ENCODE data around the gene NCS1. TPM values are rescaled to one million over a fixed set of nuclear protein-coding genes. Genes with fewer than 3 reads are reported as not detected.

Gene NCS1
- total RNA-seq, 1 experiment from 2014 or later = 68.7 TPM

- no peak for DNase-seq (ENCODE audit: low read depth, low spot score)
- Histone ChIP-seq H3K9ac (ENCODE audit: low read length) (no peak overlapping the region), H3K4me3 (replicated peaks in 1 of 2; ENCODE audit: low read depth in 1 of 2, low read length in 2 of 2) (no peak overlapping the region), H3K4me1 (ENCODE audit: control insufficient read depth in 1 of 2, insufficient read depth in 2 of 2, low read length in 2 of 2) (peaks cover 19 to 50% of the 10 kb centered on the region in 2 experiments), H3K36me3 (ENCODE audit: control insufficient read depth in 1 of 2, insufficient read depth in 2 of 2, low read length in 2 of 2) (no peaks in the 10 kb centered on the region), H3K9me2 (ENCODE audit: insufficient read depth) (no peaks in the 10 kb centered on the region), H3K27me3 (ENCODE audit: insufficient read depth, low read length) (no peaks in the 10 kb centered on the region), H3K27ac (ENCODE audit: low read depth, low read length) (peak overlapping the region; percentile 50; the same call in 1 of the 2 replicates), H3K9me3 (ENCODE audit: control insufficient read depth in 1 of 2, insufficient read depth in 1 of 2, low read depth in 1 of 2, low read length in 2 of 2) (no peaks in the 10 kb centered on the region), H2AFZ (ENCODE audit: low read depth, low read length, poor library complexity, severe bottlenecking) (no peak overlapping the region), H3K79me2 (ENCODE audit: insufficient read depth, low read length) (peaks cover 96% of the 10 kb centered on the region), H4K20me1 (ENCODE audit: insufficient read depth) (peaks cover 3% of the 10 kb centered on the region; the same call in 1 of the 2 replicates), H3K4me2 (ENCODE audit: low read length) (peak overlapping the region; percentile 62)
- no peak for ATAC-seq
- ChIA-PET POLR2A (no interaction called here), CTCF (no interaction called here), RAD21 (ENCODE audit: low non-redundant PET in 1 of 2, low total read pairs in 2 of 2, uncharacterized antibody in 2 of 2, unreplicated experiment in 2 of 2) (no interaction called here)
- no TSS peak for BruUV-seq (replicated peaks)
- 0 out of 6 replicates have a peak, but pooled peaks of 1 of the 3 experiments have one; percentile 7 for TF ChIP-seq CTCF (IDR thresholded peaks at IDR 0.05 in 2 of 3, conservative IDR thresholded peaks at IDR 0.05 in 1 of 3; ENCODE audit: borderline replicate concordance in 1 of 3, insufficient read depth in 1 of 3, low read depth in 2 of 3, low read length in 2 of 3)
- TF ChIP-seq RAD21 (IDR thresholded peaks at IDR 0.05; ENCODE audit: low read depth) = no peak
- intact Hi-C loops (cut with micrococcal nuclease) = no loop called here
These were observed 10.2 kb downstream of the NCS1 start for GRCh38 chr9:130182381-130182909.

GRCh38 chr9:130183133-130183762 is 11.0 kb downstream of the NCS1 start:
- H3K36me3 ChIP-seq (ENCODE audit: control insufficient read depth in 1 of 2, insufficient read depth in 2 of 2, low read length in 2 of 2) = no peaks in the 10 kb centered on the region
- peaks cover 5% of the 10 kb centered on the region; the same call in 1 of the 2 replicates for H4K20me1 ChIP-seq (ENCODE audit: insufficient read depth)
- DNase-seq (ENCODE audit: low read depth, low spot score) (no peak), ATAC-seq (no peak)
- H3K27me3 ChIP-seq (ENCODE audit: insufficient read depth, low read length) = no peaks in the 10 kb centered on the region
- no peak overlapping the region for H3K4me3 ChIP-seq (replicated peaks in 1 of 2; ENCODE audit: low read depth in 1 of 2, low read length in 2 of 2)
- peak overlapping the region; percentile 45; the same call in 1 of the 2 replicates for H3K9ac ChIP-seq (ENCODE audit: low read length)
- peak overlapping the region; percentile 50 for H3K27ac ChIP-seq (ENCODE audit: low read depth, low read length)
- ChIA-PET RAD21 (ENCODE audit: low non-redundant PET in 1 of 2, low total read pairs in 2 of 2, uncharacterized antibody in 2 of 2, unreplicated experiment in 2 of 2) (no interaction called here), CTCF (no interaction called here), POLR2A (no interaction called here)
- H3K9me2 ChIP-seq (ENCODE audit: insufficient read depth) = no peaks in the 10 kb centered on the region
- H3K9me3 ChIP-seq (ENCODE audit: control insufficient read depth in 1 of 2, insufficient read depth in 1 of 2, low read depth in 1 of 2, low read length in 2 of 2) = no peaks in the 10 kb centered on the region
- BruUV-seq (replicated peaks) = no TSS peak
- intact Hi-C loops (cut with micrococcal nuclease) = no loop called here
- peaks cover 24 to 55% of the 10 kb centered on the region in 2 experiments for H3K4me1 ChIP-seq (ENCODE audit: control insufficient read depth in 1 of 2, insufficient read depth in 2 of 2, low read length in 2 of 2)
- peak overlapping the region; percentile 62 for H3K4me2 ChIP-seq (ENCODE audit: low read length)
- H2AFZ ChIP-seq (ENCODE audit: low read depth, low read length, poor library complexity, severe bottlenecking) = no peak overlapping the region
- peaks cover 96% of the 10 kb centered on the region for H3K79me2 ChIP-seq (ENCODE audit: insufficient read depth, low read length)
- TF ChIP-seq ZBTB33 (IDR thresholded peaks at IDR 0.05; ENCODE audit: extremely low read depth, insufficient replicate concordance, low read length) (no peak), RAD21 (IDR thresholded peaks at IDR 0.05; ENCODE audit: low read depth) (no peak), ELF1 (IDR thresholded peaks at IDR 0.05; ENCODE audit: borderline replicate concordance, low read depth) (no peak), REST (IDR thresholded peaks at IDR 0.05; ENCODE audit: low read depth) (no peak), POLR2AphosphoS5 (IDR thresholded peaks at IDR 0.05; ENCODE audit: low read depth, low read length) (no peak), ZNF274 (IDR thresholded peaks at IDR 0.05; ENCODE audit: low read depth, low read length) (no peak), ATF3 (IDR thresholded peaks at IDR 0.05) (no peak)
- TF ChIP-seq, protein P1, sequence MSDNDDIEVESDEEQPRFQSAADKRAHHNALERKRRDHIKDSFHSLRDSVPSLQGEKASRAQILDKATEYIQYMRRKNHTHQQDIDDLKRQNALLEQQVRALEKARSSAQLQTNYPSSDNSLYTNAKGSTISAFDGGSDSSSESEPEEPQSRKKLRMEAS (IDR thresholded peaks at IDR 0.05) = no peak
